Left kidney (tissue), 2 donors: ENCODE measurements around the gene HIPK2. TPM values are rescaled to one million over a fixed set of nuclear protein-coding genes. Genes with fewer than 3 reads are reported as not detected.

Source experiments
- DNase-seq: peaks from one replicate; pipeline ENCODE4 v3.0.0-alpha.2; 2013
- polyA plus RNA-seq: library from polyadenylated mRNA; unstranded; fragments of 120-200 nt; gene quantifications from one replicate; pipeline ENCODE4 v1.2.1, GENCODE V29; 2013; ENCODE audit not compliant: insufficient read length

Gene HIPK2
- polyA plus RNA-seq, 1 donor: 107 TPM

GRCh38 chr7:139586286-139586685 is 191.5 kb downstream of the HIPK2 start:
- no peak for DNase-seq

GRCh38 chr7:139585042-139585441 is 192.8 kb downstream of the HIPK2 start:
- no peak for DNase-seq

GRCh38 chr7:139583826-139584553 is 193.8 kb downstream of the HIPK2 start:
- no peak for DNase-seq

DNA sequence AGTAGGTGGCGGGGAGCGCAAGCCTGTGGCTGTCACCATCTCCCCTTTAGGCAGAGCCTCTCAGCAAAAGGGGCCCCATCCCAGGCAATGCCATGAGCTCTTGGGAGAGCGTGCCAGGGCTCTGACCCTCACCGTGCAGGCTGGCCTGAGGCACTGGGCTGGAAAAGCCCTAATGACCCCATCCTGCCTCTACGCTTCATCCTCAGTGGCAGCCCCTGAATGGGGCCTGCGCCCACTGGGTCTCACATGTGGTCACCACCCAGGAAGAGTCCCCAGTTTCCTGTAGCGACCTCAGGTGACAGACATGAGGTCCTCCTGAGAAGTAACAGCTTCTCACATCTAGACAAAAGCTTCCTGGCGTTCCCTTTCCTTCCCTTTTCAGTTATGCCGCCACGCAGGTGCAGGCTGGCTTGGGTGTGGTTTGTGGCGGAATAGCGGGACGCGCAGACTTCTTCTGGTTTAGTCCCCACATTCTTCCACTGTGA is 195.1 kb downstream of the HIPK2 start:
- no peak for DNase-seq

DNA sequence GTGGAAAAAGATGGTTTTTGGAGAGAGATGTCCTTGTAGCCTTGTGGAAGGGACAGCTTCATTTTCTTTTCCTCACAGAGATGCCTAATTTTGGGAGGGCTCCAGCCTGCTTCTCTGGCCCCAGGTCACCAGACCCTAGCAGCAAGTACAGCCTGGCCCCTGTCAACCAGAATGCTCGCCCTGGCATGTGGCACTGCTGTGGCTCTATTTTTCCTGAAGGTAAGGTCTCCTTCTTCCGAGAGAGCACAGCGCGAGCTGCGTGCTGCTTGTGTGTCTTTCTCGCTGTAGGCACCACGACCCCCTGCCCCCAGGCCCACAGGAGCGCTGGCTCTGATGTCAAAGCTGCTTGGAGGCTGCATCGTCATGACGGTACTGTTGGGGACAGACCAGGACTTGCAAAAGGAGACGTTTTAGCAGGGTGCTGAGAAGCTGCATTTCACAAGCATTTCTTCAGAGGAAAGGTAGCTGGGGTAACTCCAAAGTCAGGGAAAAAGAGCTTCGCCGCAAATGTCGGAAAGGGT is 195.6 kb downstream of the HIPK2 start:
- no peak for DNase-seq

DNA sequence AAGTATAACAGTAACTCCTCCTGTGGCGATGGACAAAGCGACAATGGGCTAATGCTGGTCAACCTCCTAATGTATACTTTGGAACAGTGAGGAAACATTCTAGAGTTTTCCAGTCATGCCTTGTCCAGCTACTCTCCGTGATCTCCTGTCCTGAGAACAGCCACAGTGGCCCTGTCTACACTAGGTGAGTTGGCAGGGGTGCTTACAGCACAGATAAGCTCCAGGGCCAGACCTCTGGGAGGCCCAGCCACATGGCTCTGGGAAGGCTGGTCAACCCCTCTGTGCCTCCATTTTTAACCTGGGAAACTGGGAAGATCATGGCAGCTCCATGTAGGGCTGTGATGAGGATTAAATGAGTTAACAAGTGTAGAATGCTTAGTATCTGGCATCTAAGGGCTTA is 197.4 kb downstream of the HIPK2 start:
- DNase-seq: no peak

GRCh38 chr7:139576179-139576973 is 201.4 kb downstream of the HIPK2 start:
- no peak for DNase-seq

DNA sequence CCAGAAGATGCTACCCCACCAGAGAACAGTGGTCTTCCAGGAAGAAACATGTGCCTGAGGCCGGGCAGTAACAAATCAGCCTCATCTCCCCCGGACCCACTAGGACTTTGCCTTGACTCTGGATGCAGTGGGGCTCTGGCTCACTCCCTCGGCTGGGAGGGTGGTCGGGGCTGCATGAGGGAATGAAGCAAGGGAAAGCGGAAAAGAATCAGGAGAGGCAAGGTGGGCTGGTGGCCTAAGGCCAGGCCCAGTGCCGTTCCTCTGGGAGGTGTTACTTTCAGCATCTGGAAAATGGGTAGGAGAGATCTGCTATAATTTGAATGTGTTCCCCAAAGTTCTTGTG is 202.5 kb downstream of the HIPK2 start:
- no peak for DNase-seq

DNA sequence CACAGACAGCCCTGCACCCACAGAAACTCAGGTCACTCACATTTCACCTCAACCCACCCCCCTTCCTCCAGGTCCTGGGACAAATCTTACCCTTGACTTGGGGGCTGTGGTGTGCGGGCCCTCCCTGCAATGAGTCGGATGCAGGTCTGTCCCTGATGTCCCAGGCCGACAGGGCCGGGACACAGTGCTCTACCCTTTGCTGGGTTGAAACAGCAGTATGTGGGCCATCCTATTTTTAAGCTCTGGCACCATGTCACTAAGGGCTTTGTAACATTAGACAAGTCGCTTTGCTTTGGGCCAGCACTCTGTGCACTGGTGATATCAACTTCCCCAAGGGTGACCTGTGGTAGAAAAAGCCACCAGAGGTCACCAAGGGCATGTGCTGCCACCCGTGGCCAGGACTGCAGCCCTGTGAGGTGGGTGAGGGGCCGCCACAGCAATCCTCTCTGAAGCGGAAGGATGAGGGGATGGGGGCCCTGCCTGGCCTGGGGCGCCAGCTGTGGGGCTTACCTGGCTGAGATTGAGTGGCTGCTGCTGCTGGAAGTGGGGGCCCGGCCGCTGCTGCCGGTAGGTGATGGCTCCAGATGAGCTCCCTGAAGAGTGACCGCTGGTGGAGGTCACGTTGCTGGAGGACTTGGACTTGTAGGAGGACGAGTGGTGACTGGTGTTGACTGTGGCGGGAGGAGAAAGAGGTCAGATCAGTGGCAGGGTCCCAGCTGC is 203.0 kb downstream of the HIPK2 start:
- DNase-seq: no peak

- no peak for DNase-seq
Observed at GRCh38 chr7:139573871-139574270, 203.9 kb downstream of the HIPK2 start.

DNA sequence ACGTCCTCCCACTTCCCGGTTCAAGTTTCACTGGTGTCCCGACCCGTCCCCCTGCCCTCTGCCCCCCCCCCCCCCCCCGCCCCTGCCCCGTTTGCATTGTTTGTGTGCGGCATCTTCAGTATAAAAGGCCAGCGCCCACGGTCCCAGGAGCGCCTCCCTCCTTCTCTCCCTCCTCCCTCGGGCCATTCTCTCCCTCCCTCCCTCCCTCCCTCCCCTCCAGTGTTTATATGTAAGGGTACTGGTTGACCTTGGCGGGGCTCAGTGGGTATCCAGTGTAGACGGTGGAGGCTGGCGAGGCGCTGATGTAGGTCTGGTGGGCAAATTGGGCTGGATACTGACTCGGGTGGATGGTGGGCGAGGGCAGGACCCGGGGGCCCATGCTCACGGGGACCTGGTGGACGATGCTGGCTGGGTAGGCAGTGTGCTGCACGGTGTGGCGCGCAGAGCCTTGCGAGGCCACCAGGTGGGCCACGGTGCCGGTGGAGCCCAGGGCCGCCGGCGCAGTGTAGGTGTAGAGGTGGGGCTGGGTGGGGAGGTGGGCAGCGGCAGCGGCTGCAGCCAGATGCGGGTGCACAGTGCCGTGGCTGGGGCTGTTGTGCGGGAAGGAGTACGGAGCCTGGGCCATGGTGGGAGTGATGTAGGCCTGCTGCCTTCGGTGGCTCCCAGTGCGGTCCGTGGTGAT is 205.0 kb downstream of the HIPK2 start:
- no peak for DNase-seq

DNA sequence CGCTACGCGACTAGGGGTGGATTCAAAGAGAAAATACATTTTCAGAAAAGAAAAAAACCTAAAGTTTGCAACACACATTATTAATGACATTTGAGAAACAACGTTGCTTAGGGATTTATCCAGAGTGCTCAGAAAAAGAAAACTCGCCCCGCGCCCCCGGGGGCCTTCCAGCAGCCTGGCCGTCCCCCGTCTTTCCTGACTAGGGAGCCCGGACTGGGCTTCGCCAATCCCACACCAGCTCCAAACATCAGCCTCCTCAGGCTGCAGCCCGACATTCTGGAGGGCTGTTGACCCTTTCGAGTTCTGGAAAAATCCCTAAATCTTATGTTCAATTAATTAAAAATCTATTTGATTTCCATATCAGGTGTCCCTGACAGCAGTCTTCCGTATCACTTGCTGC is 205.7 kb downstream of the HIPK2 start:
- no peak for DNase-seq

- DNase-seq: no peak
Observed at GRCh38 chr7:139571651-139572050, 206.1 kb downstream of the HIPK2 start.

DNA sequence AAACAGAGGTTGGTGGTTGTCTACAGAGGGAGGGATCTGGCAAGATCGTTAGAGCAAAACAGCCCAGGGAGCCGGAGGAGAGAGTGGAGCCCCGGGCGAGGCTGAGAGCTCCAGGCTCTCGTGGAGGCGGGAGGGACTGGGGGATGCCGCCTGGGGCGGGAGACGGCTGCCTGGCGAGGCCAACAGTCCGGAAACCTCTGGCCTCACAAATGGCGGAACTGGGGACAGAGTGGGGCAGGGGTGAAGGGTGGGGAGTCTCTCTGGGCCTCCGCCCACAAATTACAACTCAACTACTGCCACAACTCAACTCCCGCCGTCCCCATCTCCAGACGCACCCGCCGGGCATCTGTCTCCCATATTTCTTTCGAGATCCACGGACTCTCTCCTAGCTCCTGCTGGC is 206.6 kb downstream of the HIPK2 start:
- no peak for DNase-seq

DNA sequence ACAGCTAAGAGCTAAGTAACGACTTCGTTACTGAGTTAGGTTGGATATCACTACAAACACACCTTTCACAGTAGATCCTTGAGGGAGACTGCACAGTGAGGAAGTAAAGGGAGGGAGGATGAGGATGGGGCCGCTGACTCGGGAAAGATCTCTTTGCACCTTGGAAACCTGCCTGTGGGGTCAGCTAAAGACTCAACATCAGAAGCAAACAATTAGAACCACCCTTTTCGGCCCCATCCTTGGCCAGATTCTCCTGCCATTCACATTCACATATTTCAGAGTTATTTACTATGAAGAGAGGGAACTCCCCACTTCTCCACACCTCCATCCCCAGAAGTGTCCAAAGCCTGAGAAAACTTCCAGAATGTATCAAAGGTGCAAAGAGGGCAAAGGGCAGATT is 207.2 kb downstream of the HIPK2 start:
- DNase-seq: no peak

DNA sequence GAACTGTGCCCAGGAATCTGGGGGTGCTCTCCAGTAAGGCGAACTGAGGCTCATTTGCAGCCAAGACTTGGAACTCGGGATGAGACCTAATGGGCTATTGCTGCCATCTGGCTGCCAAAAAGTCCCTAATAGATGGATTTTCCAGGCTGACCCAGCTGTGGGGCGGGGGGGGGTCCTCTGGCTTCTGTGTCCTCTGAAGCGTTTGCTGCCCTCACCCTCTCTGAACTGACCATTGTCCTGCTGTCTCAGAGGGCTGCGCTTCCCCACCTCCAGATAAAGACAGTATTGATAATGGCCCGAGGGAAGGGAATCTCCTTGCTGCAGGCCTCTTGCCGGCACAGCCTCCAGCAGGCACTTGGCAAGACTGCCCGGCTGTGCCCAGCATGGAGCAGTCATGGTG is 207.7 kb downstream of the HIPK2 start:
- DNase-seq: no peak

DNA sequence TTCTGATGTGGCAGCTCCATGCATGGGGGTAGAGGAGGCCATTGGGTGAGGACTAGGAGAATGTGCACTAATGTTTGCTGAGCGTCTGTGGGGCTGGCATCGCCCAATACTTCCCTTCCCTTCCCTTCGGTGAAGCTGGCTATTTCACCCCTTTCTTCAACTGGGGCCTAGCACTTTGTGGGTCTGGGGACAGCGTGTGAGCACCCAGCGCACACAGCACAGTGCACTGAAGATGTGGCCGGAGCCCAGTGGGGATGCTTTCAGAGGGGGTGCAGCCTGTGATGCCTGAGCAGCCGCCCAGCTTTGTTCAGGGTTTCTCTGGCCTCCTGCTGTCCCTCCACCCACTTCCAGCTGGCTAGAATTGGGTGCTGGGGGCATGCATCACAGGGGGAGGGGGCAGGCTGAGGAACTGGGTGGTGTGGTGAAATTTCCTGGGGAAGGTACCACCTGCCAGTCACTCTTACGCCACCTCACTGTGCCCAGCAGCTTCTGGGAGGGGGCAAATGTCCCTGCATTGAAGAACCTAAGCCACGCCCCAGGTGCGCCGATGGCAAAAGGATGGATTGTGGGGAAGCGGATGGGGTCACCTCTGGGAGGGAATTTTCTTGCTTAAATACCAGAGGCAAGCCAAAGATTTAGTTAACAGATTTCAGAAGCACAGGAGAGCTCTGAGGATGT is 208.8 kb downstream of the HIPK2 start:
- no peak for DNase-seq

DNA sequence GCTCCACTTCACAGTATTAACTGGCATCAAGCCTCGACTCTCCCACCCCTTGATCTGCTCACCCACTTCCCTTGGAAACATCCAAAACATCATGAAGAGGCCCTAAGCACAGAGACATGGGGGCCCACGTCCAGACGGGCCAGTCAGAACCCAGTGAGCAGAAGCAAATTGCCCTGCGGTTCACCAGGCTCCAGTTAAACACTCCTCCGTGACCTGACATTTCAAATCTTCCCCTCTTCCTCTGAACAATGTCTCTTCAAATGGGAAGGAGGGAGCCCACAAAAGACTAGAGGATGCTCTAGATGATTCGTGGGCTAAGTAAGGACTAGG is 209.5 kb downstream of the HIPK2 start:
- no peak for DNase-seq

- DNase-seq: no peak
Observed at GRCh38 chr7:139567647-139568345, 210.0 kb downstream of the HIPK2 start.

DNA sequence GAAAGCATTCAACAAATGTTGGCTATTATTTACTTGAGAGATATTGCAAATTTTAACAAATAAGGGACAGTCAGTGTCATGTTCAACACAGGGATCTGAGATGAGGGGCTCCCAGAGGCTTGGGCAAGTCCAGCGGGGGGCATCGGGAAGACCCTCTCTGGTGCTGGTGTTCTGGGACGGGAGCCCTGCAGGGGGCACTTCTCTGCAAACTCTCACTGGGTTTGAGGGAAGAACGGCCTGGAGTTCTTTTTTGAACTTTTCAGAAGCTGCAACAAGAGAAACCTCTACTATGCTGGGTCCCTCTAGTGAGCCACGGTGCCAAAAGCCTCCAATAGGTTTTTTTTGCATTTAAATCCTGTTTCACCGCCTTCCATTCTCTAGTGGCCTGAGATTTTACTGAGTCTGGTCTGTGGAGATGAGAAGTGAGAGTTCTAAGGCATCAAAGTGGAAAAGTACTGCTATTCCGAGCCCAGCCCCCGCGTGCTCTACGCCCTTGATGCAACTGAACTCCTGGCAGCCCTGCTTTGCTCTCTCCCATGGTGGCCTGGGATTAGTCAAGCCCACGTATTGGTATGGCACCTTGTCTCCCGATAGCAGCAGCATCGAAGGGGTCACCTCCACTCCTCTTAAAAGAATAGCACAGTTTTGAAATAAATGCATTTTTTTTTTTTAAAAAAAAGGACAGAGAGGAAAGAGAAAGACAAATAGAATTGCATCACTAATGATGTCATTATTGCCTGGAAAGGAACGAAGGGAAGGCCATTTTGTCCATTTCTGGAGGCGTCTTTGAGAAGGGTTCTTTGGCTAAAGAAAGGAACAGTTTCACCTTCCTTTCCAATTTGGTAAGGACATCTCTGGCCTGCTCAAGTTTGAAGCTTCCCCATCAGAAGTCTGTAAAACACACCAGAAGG is 210.8 kb downstream of the HIPK2 start:
- DNase-seq: no peak
